ENCODE results near the gene KCNIP4.

DNA sequence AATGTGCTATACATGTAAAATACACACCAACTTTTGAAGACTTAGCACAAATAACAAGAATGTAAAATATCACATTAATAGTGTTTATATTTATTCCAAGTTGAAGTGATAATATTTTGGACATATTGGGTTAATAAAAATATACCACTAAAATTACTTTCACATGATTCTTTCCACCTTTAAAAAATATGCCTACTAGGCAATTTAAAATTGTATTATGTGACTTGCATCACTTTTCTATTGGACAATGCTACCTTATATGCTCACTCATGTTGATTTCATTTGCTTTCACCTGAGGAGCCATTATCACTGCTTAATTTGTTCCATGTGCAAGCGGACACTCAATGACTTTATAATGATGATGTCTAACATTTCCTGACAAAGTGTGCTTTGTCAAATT is 1251.8 kb downstream of the KCNIP4 start:
- TF ChIP-seq, protein P1, sequence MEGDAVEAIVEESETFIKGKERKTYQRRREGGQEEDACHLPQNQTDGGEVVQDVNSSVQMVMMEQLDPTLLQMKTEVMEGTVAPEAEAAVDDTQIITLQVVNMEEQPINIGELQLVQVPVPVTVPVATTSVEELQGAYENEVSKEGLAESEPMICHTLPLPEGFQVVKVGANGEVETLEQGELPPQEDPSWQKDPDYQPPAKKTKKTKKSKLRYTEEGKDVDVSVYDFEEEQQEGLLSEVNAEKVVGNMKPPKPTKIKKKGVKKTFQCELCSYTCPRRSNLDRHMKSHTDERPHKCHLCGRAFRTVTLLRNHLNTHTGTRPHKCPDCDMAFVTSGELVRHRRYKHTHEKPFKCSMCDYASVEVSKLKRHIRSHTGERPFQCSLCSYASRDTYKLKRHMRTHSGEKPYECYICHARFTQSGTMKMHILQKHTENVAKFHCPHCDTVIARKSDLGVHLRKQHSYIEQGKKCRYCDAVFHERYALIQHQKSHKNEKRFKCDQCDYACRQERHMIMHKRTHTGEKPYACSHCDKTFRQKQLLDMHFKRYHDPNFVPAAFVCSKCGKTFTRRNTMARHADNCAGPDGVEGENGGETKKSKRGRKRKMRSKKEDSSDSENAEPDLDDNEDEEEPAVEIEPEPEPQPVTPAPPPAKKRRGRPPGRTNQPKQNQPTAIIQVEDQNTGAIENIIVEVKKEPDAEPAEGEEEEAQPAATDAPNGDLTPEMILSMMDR (IDR thresholded peaks at IDR 0.05): no peak
- TF ChIP-seq POLR2A (IDR thresholded peaks at IDR 0.05): no peak
